OCI-LY7 (cell line): ENCODE measurements around the gene IL1RN. TPM values are rescaled to one million over a fixed set of nuclear protein-coding genes. Genes with fewer than 3 reads are reported as not detected.

Experiments
- BruUV-seq: library from RNA; stranded (reverse); fragments of 400-500 nt; replicated peaks from 2 replicates; lab custom pipeline; 2021; lab: Mats Ljungman, UMichigan
- CTCF ChIA-PET: fragments of 300-600 bp; sonication (Branson Sonifier 250); formaldehyde crosslinking; loops from one replicate; lab custom pipeline; 2022; ENCODE audit warnings: antibody characterized with exemption; ENCODE audit not compliant: unreplicated experiment; lab: Charles Lee
- POLR2A ChIA-PET: fragments of 300-600 bp; sonication (Branson Sonifier 250); formaldehyde crosslinking; loops from one replicate; lab custom pipeline; 2022; ENCODE audit warnings: antibody characterized with exemption; lab: Charles Lee
- DNase-seq: peaks from one replicate; pipeline ENCODE4 v3.0.0-alpha.2; 2015; ENCODE audit warnings: low spot score
- H2AFZ ChIP-seq: fragments of 200-600 bp; sonication (generic), shearing (Covaris generic); 2 replicates; pipeline ENCODE4 v1.6.1; 2014; ENCODE audit warnings: mild to moderate bottlenecking, antibody characterized with exemption, low read length, moderate library complexity
- H3K27ac ChIP-seq: fragments of 200-600 bp; sonication (generic); 2 replicates; pipeline ENCODE4 v1.5.1; 2014; ENCODE audit warnings: mixed run types, low read depth, mild to moderate bottlenecking, moderate library complexity, low read length, inconsistent platforms; ENCODE audit not compliant: poor library complexity, severe bottlenecking
- H3K36me3 ChIP-seq: fragments of 200-600 bp; sonication (generic); 2 replicates; pipeline ENCODE4 v1.6.1; 2014; ENCODE audit warnings: mild to moderate bottlenecking, antibody characterized with exemption, low read length, moderate library complexity, mixed read lengths; ENCODE audit not compliant: insufficient read depth
- H3K4me1 ChIP-seq: fragments of 200-600 bp; sonication (generic); 2 replicates; pipeline ENCODE4 v1.5.1; 2014; ENCODE audit warnings: mild to moderate bottlenecking, low read length; ENCODE audit not compliant: insufficient read depth, poor library complexity, severe bottlenecking
- H3K4me2 ChIP-seq: fragments of 200-600 bp; sonication (generic); 2 replicates; pipeline ENCODE4 v1.6.1; 2014; ENCODE audit warnings: mild to moderate bottlenecking, low read length
- H3K4me3 ChIP-seq: fragments of 200-600 bp; sonication (generic); 2 replicates; pipeline ENCODE4 v1.5.1; 2014; ENCODE audit warnings: mild to moderate bottlenecking, low read depth, low read length; ENCODE audit not compliant: poor library complexity, severe bottlenecking
- H3K79me2 ChIP-seq: fragments of 200-600 bp; sonication (generic); 2 replicates; pipeline ENCODE4 v1.6.1; 2016; ENCODE audit warnings: low read depth, mild to moderate bottlenecking, low read length, moderate library complexity, mixed read lengths; ENCODE audit not compliant: insufficient read depth
- H3K9me2 ChIP-seq: fragments of 200-600 bp; sonication (generic); 2 replicates; pipeline ENCODE4 v1.6.1; 2016; ENCODE audit warnings: mild to moderate bottlenecking, low read length, mixed read lengths; ENCODE audit not compliant: insufficient read depth
- H3K9me3 ChIP-seq: fragments of 200-600 bp; sonication (generic); 2 replicates; pipeline ENCODE4 v1.6.1; 2014; ENCODE audit warnings: mild to moderate bottlenecking, mixed run types, low read length, mixed read lengths
- H4K20me1 ChIP-seq: fragments of 200-600 bp; sonication (generic); 2 replicates; pipeline ENCODE4 v1.6.1; 2014; ENCODE audit warnings: mild to moderate bottlenecking, antibody characterized with exemption, low read length, moderate library complexity, mixed read lengths; ENCODE audit not compliant: insufficient read depth
- EZH2phosphoT487 ChIP-seq: fragments of 200-600 bp; sonication (generic); IDR thresholded peaks from 2 replicates; pipeline ENCODE4 v1.6.1; 2018; ENCODE audit warnings: low read depth, borderline replicate concordance, mild to moderate bottlenecking, mixed run types, antibody characterized with exemption, low read length, moderate library complexity, mixed read lengths
- intact Hi-C: fragments of 100-400 bp; cut with micrococcal nuclease; formaldehyde crosslinking; loops from one replicate; pipeline ENCODE4 v1.10.0; 2022; ENCODE audit not compliant: unreplicated experiment
- total RNA-seq, 2 experiments: library from RNA; depleted of rRNA in 1 of 2; stranded (reverse); fragments of >200 nt in 1 of 2; shearing (Covaris generic) in 1 of 2; gene quantifications; 2 replicates each; pipeline ENCODE4 v1.2.3, GENCODE V29; 2014 to 2022
- TF ChIP-seq, protein P1 (sequence below): fragments of 200-600 bp; sonication (generic); conservative IDR thresholded peaks from 2 replicates; pipeline ENCODE4 v1.5.1; 2014; ENCODE audit warnings: mild to moderate bottlenecking, antibody characterized with exemption, low read length, moderate library complexity, mixed read lengths

The IL1RN gene
- total RNA-seq, 2 experiments from 2014 or later: not detected

GRCh38 chr2:113172721-113173541, 45.5 kb downstream of the IL1RN start:
- POLR2A ChIA-PET: interaction anchor here (1.0 to 3.8 kb wide), 4 partner anchors 8 to 512 kb away, joined by 3 to 25 read pairs (median 14); no protein-coding TSS in a partner anchor
- peak overlapping the region; percentile 90 for H3K4me3 ChIP-seq
- H3K79me2 ChIP-seq: peaks cover 39% of the 10 kb centered on the region
- H4K20me1 ChIP-seq: peaks cover 23% of the 10 kb centered on the region
- no peak for TF ChIP-seq EZH2phosphoT487
- TF ChIP-seq, protein P1, sequence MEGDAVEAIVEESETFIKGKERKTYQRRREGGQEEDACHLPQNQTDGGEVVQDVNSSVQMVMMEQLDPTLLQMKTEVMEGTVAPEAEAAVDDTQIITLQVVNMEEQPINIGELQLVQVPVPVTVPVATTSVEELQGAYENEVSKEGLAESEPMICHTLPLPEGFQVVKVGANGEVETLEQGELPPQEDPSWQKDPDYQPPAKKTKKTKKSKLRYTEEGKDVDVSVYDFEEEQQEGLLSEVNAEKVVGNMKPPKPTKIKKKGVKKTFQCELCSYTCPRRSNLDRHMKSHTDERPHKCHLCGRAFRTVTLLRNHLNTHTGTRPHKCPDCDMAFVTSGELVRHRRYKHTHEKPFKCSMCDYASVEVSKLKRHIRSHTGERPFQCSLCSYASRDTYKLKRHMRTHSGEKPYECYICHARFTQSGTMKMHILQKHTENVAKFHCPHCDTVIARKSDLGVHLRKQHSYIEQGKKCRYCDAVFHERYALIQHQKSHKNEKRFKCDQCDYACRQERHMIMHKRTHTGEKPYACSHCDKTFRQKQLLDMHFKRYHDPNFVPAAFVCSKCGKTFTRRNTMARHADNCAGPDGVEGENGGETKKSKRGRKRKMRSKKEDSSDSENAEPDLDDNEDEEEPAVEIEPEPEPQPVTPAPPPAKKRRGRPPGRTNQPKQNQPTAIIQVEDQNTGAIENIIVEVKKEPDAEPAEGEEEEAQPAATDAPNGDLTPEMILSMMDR: no peak
- H3K9me3 ChIP-seq: no peaks in the 10 kb centered on the region
- H3K9me2 ChIP-seq: no peaks in the 10 kb centered on the region
- intact Hi-C loops: loop anchor here (10.0 kb wide), 1 partner anchor 692 kb away; no protein-coding TSS in a partner anchor
- peaks cover 16% of the 10 kb centered on the region for H3K36me3 ChIP-seq
- BruUV-seq: no TSS peak
- H2AFZ ChIP-seq: peak overlapping the region; percentile 60
- no peak for DNase-seq
- peak overlapping the region; percentile 87 for H3K27ac ChIP-seq
- peaks cover 37% of the 10 kb centered on the region for H3K4me1 ChIP-seq
- peak overlapping the region; percentile 100 for H3K4me2 ChIP-seq
- CTCF ChIA-PET: interaction anchor here (2.2 kb wide), 1 partner anchor 35 kb away, joined by 17 read pairs; no protein-coding TSS in a partner anchor

GRCh38 chr2:113173542-113174375, 46.4 kb downstream of the IL1RN start, which contains the start of gene PSD4:
TSS of gene PSD4 (plus strand) at chr2:113173971. CDS start at chr2:113182457, 8,486 bp downstream.
- POLR2A ChIA-PET: interaction anchor here (0.5 to 3.8 kb wide), 11 partner anchors 9 to 655 kb away, joined by 3 to 25 read pairs (median 5); no protein-coding TSS in a partner anchor
- peak within 1 kb of the TSS; percentile 100 for H3K4me2 ChIP-seq
- peaks cover 47% of the 10 kb centered on the region for H3K79me2 ChIP-seq

More at GRCh38 chr2:113173542-113174375, 46.4 kb downstream of the IL1RN start, which contains the start of gene PSD4:
- Histone ChIP-seq H3K36me3 (peaks cover 23% of the 10 kb centered on the region), H3K9me2 (no peaks in the 10 kb centered on the region), H3K9me3 (no peaks in the 10 kb centered on the region), H2AFZ (peak within 1 kb of the TSS; percentile 60), H4K20me1 (peaks cover 28% of the 10 kb centered on the region), H3K4me1 (peaks cover 30% of the 10 kb centered on the region), H3K27ac (peak within 1 kb of the TSS; percentile 87), H3K4me3 (peak within 1 kb of the TSS; percentile 90)
- TF ChIP-seq, protein P1: peak; percentile 43
- TF ChIP-seq EZH2phosphoT487: no peak
- CTCF ChIA-PET: interaction anchor here (0.9 to 2.2 kb wide), 3 partner anchors 9 to 36 kb away, joined by 4 to 17 read pairs (median 7); no protein-coding TSS in a partner anchor
- intact Hi-C loops: loop anchor here (1.0 to 10.0 kb wide), 3 partner anchors 26 to 691 kb away; no protein-coding TSS in a partner anchor
- DNase-seq: peak; percentile 91
- no TSS peak for BruUV-seq
